ENCODE results near the gene KRT33A.

KRT33A gene

DNA sequence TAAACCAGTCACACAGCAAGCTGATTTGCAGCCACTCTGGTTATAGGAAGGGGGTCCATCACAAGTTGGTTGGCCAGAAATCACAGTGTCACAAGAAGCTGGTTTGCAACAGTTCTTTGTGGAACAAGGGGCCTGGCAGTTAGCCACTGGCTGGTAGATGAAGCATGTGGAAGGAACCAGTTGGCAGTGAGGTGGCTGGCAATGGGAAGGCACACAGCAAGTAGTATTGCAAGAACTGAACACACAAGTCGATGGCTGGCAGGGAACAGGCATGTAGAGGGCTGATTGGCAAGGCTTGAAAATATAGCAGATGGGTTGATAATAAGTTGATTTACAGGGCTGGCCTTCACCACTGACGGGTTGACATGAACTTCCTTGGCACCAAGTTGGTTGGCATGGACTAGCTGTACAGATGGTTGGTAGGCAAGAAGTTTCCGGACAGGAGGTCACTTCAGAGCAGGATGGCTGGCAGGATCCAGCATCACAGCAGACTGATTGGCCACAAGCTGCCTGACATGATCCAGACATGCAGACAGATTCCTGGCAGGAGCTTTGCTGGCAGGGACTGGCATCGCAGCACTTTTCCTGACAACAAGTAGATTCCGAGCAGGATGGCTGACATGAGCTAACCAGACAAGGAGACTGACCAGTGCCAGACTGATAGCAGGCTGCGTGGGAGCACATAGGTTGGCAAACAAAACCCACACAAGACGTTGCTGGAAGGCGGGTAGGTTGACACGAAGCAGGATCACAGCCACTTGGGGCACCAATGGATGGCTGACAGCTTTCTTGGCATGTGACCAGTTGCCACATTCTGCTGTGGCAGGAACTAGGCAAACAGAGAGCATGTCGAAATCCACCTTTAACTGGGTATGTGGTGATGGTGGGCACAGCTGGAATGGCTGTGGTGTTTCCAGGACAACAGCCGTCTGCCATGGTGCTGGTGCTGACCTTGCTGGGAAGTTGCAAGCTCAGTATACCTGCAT is 48.4 kb downstream of the KRT33A start, which contains the start of gene KRTAP29-1:
KRTAP29-1 (minus strand) TSS at position 936 of the 986 bp plus-strand sequence; CDS start at position 936, 0 bp downstream.
- no peak for DNase-seq (ENCODE audit: low spot score)

DNA sequence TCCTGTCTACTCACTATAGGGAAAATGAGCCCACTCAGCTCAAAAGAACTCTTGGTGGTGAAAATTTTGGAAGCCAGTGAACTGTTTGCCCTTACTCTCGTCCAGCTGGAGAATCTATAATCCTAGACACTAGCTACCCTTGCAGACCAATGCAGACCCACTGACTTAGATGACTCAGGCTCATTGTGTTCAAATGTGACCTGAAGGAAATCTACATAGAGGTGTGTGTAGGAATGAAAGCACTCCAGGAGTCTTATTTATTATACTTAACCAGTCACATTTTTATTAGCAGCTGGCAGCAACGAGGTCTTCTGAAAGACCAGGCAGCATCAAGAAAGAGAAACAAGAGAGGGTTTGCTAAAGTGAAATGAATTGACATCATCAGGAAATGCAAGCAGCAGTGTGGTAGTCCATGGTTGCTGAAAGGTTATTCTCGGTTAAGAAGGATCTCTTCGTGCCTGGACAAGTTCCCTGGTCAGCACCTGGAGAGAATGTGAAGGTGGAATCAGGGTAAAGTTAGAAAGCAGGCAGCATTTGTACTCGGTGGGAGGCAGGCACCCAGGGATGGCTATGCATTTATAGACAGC is 49.3 kb downstream of the KRT33A start:
- no peak for DNase-seq (ENCODE audit: low spot score)

DNA sequence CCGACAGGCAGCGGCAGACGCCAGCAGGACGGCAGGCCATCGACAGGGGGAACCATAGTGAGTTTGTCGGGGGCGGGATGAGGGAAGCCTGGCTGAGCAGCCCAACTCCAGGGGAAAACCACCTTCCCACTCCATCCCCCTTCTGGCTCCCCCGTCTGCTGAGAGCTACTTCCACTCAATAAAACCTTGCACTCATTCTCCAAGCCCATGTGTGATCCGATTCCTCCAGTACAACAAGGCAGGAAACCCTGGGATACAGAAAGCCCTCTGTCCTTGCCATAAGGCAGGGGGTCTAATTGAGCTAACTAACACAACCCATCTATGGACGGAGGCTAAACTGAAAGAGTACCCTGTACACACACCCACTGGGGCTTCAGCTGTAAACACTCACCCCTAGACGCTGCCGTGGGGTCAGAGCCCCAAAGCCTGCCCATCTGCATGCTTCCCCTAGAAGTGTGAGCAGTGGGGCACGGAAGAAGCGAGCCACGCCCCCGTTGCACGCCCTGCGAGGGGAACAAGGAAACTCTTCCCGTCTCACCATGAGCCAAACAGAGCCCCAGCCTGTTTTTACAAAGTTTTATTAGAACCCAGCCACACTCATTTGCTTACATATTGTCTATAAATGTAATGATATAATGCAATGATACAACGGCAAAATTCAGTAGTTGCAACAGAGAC is 52.0 kb downstream of the KRT33A start:
- DNase-seq (ENCODE audit: low spot score) = no peak

DNA sequence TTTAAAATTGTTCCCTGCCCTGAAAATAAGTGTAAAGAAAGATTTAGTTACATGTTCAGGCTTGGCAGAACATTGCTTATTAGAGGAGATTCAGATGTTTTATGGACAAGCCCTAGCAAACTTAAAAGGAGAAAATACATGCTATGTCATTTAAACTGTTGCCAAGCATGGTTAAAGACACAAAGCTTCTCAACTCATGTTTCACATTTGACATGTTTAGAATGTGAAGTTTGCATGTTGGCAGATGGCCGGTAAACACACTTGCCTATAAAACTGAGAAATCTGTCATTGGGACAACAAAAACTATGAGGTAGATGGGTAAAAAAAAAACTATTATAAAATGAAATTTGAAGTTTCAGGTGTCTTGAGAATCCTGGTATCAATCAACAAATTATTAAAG is 53.8 kb downstream of the KRT33A start:
- no peak for DNase-seq (ENCODE audit: low spot score)
